ENCODE results near the gene DTNB. TPM values are rescaled to one million over a fixed set of nuclear protein-coding genes. Genes with fewer than 3 reads are reported as not detected.

Gene DTNB
- total RNA-seq, 2 donors from 2014 or later = 4.3 to 4.4 TPM

DNA sequence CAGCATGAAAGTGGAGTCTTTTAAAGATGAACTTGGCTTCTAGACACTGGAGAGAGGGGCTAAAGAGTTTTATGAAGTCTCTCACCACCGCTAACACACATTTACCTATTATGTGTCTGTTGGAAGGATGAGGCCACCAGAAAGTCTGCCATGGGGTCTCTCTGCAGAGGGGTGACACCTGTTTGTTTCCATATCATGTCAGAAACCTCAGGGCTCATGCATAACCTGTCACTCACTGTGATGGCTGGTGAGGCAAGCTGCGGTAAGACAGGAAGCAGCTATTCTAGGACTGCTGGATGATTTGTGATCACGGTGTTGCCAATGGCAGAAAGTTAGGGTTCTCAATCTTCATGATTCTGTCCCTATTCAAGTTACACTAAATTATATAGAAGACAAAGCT, 270.9 kb downstream of the DTNB start:
- Histone ChIP-seq H3K4me1 (no peaks in the 10 kb centered on the region), H3K9me3 (no peaks in the 10 kb centered on the region), H3K27me3 (no peaks in the 10 kb centered on the region), H3K27ac (no peak overlapping the region), H3K4me3 (no peak overlapping the region), H3K36me3 (no peaks in the 10 kb centered on the region)
- DNase-seq (ENCODE audit: low spot score) = no peak
- TF ChIP-seq CTCF (IDR thresholded peaks at IDR 0.05) = no peak

GRCh38 chr2:25401307-25402026, 271.9 kb downstream of the DTNB start:
- no peak for TF ChIP-seq CTCF (IDR thresholded peaks at IDR 0.05)
- Histone ChIP-seq H3K27me3 (no peaks in the 10 kb centered on the region), H3K27ac (no peak overlapping the region), H3K36me3 (no peaks in the 10 kb centered on the region), H3K4me3 (no peak overlapping the region), H3K4me1 (no peaks in the 10 kb centered on the region), H3K9me3 (no peaks in the 10 kb centered on the region)
- DNase-seq (ENCODE audit: low spot score) = peak; percentile 1

DNA sequence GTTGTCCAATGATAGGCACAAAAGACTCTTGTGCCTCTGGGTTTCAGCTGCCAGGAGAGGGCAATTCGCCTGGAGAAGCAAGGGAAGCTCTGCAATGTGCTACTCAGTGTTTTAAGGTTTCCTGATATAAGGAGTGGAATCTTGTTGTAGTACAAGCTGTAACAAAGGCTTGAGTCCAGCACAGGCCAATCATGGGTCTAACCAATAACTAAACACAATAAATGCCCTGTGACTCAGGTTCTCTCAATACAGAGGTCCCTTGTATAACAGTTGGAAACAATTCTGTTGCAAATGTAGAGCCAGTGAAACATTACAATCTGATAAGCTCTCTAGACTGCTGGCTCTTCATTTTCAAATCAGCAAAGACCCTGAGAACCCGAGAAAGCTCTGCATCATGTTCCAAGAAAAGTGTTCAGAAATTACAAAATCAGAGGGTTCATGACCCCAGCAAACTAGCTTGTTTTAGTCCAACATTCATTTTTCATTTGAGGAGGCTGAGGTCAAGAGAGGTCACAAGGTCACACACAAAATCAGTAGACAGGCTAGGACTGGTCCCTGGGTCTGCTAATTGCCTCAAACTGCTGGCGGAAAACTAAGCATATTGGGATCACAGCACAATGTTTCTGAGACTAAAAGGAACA, 272.7 kb downstream of the DTNB start:
- H3K9me3 ChIP-seq = no peaks in the 10 kb centered on the region
- H3K27me3 ChIP-seq = no peaks in the 10 kb centered on the region
- no peak for TF ChIP-seq CTCF (IDR thresholded peaks at IDR 0.05)
- no peaks in the 10 kb centered on the region for H3K36me3 ChIP-seq
- H3K4me3 ChIP-seq = no peak overlapping the region
- H3K27ac ChIP-seq = no peak overlapping the region
- H3K4me1 ChIP-seq = no peaks in the 10 kb centered on the region
- no peak for DNase-seq (ENCODE audit: low spot score)

GRCh38 chr2:25400169-25400568, 273.2 kb downstream of the DTNB start:
- Histone ChIP-seq H3K36me3 (no peaks in the 10 kb centered on the region), H3K27me3 (no peaks in the 10 kb centered on the region), H3K27ac (no peak overlapping the region), H3K4me1 (no peaks in the 10 kb centered on the region), H3K9me3 (no peaks in the 10 kb centered on the region), H3K4me3 (no peak overlapping the region)
- no peak for TF ChIP-seq CTCF (IDR thresholded peaks at IDR 0.05)
- DNase-seq (ENCODE audit: low spot score) = no peak

GRCh38 chr2:25398534-25398933, 274.8 kb downstream of the DTNB start:
- Histone ChIP-seq H3K27ac (no peak overlapping the region), H3K36me3 (no peaks in the 10 kb centered on the region), H3K4me1 (no peaks in the 10 kb centered on the region), H3K4me3 (no peak overlapping the region), H3K9me3 (no peaks in the 10 kb centered on the region), H3K27me3 (no peaks in the 10 kb centered on the region)
- DNase-seq (ENCODE audit: low spot score) = no peak
- TF ChIP-seq CTCF (IDR thresholded peaks at IDR 0.05) = no peak

Data from right atrium auricular region (tissue), 2 donors.